Effector memory CD4-positive, alpha-beta T cell (primary cell): ENCODE measurements around the gene FBXL7.

Source experiments
- DNase-seq, 3 donors: peaks; one replicate each; pipeline ENCODE4 v3.0.0-alpha.2; 2020
- H3K27ac ChIP-seq: 2 replicates; pipeline ENCODE4 v1.7.0; 2013; ENCODE audit warnings: mild to moderate bottlenecking, low read length, moderate library complexity; ENCODE audit not compliant: insufficient read depth, poor library complexity, severe bottlenecking
- H3K27me3 ChIP-seq: replicated peaks from 2 replicates; pipeline ENCODE4 v1.7.0; 2013; ENCODE audit warnings: mild to moderate bottlenecking, low read length; ENCODE audit not compliant: insufficient read depth, control insufficient read depth, poor library complexity, severe bottlenecking
- H3K36me3 ChIP-seq: 2 replicates; pipeline ENCODE4 v1.7.0; 2013; ENCODE audit warnings: mild to moderate bottlenecking, low read length, moderate library complexity; ENCODE audit not compliant: control insufficient read depth, insufficient read depth
- H3K4me1 ChIP-seq: 2 replicates; pipeline ENCODE4 v1.7.0; 2013; ENCODE audit warnings: low read length, mild to moderate bottlenecking; ENCODE audit not compliant: control insufficient read depth, insufficient read depth, poor library complexity, severe bottlenecking
- H3K4me3 ChIP-seq: 2 replicates; pipeline ENCODE4 v1.7.0; 2013; ENCODE audit warnings: low read length, low read depth, mild to moderate bottlenecking; ENCODE audit not compliant: insufficient read depth, poor library complexity, severe bottlenecking
- H3K9me3 ChIP-seq: 2 replicates; pipeline ENCODE4 v1.7.0; 2013; ENCODE audit warnings: mild to moderate bottlenecking, low read length, moderate library complexity; ENCODE audit not compliant: control insufficient read depth

FBXL7 gene

DNA sequence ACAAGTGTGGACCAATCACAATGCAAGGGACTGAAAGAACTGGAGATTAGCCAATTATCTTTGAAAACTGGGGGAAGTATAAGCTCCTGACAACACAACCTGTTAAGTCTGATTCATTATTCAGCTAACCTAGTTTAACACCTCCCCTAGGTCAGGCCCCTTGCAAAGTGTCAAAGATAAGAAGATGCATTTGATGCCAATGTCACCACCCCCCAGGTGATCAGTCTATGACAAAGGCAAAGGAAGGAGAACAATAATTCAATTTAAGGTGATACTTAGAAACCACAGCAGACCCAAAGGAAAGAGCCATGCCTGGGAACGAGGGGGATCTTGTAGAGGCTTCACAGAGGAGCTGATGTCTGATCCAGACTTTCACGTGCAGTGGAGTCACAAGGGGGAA is 137.9 kb downstream of the FBXL7 start:
- Histone ChIP-seq H3K36me3 (no peaks in the 10 kb centered on the region), H3K4me3 (no peak overlapping the region), H3K9me3 (no peaks in the 10 kb centered on the region), H3K27ac (no peak overlapping the region), H3K27me3 (no peaks in the 10 kb centered on the region), H3K4me1 (no peaks in the 10 kb centered on the region)
- no peak for DNase-seq

DNA sequence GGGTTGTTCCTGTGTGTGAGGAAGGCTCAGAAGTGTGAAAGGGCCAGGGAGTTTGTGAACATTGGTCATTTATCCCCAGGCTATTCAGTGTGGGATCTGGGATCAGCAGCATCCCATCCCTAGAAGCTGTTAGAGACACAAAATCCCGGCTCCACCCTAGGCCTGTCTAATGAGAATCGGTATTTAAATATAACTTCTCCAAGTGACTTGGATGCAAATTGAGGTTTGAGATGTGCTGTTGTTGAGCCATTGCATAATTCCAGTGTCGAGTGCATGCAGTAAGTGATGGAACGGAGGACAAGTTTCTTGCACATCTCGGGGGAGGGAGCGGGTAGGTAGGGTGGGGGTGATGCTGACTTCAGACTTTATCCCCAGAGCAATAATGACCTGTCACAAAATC is 138.3 kb downstream of the FBXL7 start:
- no peak for DNase-seq
- H3K4me3 ChIP-seq, result no peak overlapping the region
- no peaks in the 10 kb centered on the region for H3K36me3 ChIP-seq
- H3K27me3 ChIP-seq, result no peaks in the 10 kb centered on the region
- no peaks in the 10 kb centered on the region for H3K4me1 ChIP-seq
- H3K9me3 ChIP-seq, result no peaks in the 10 kb centered on the region
- H3K27ac ChIP-seq, result no peak overlapping the region

DNA sequence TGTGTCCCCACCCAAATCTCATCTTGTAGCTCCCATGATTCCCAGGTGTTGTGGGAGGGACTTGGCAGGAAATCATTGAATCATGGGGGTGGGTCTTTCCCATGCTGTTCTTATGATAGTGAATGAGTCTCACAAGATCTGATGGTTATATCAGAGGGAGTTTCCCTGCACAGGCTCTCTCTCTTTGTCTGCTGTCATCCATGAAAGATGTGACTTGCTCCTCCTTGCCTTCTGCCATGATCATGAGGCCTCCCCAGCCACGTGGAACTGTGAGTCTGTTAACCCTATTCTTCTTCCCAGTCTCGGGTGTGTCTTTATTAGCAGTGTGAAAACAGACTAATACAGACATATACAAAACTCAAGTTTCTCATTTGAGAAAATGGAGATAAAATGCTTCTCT is 139.3 kb downstream of the FBXL7 start:
- Histone ChIP-seq H3K27ac (no peak overlapping the region), H3K36me3 (no peaks in the 10 kb centered on the region), H3K4me3 (no peak overlapping the region), H3K27me3 (no peaks in the 10 kb centered on the region), H3K4me1 (no peaks in the 10 kb centered on the region), H3K9me3 (no peaks in the 10 kb centered on the region)
- no peak for DNase-seq

GRCh38 chr5:15640116-15640515 is 140.1 kb downstream of the FBXL7 start:
- no peaks in the 10 kb centered on the region for H3K4me1 ChIP-seq
- no peak overlapping the region for H3K27ac ChIP-seq

DNA sequence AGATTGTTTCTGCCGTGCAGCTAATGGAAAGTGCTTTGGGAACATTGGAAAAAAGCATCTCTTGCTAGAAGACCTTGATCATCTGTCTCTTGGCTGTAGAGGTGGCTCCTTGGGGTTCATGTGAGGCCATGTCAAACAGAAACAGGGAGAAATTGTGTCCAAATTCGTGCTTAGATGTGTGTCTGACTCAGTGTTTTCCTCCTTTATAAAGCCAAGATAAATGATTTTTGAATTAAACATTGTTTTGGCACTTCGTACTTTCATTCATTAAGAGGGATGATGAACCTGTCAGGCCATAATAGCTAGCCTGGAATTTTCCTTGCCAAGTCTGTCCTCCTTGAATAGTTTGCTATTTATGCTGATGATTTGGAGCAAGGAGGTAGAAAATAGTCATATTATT is 143.8 kb downstream of the FBXL7 start:
- Histone ChIP-seq H3K27me3 (no peaks in the 10 kb centered on the region), H3K27ac (no peak overlapping the region), H3K4me3 (no peak overlapping the region), H3K4me1 (no peaks in the 10 kb centered on the region), H3K36me3 (no peaks in the 10 kb centered on the region), H3K9me3 (no peaks in the 10 kb centered on the region)
- no peak for DNase-seq

More at GRCh38 chr5:15640116-15640515, 140.1 kb downstream of the FBXL7 start:
- H3K4me3 ChIP-seq, result no peak overlapping the region
- no peaks in the 10 kb centered on the region for H3K27me3 ChIP-seq
- no peaks in the 10 kb centered on the region for H3K9me3 ChIP-seq
- H3K36me3 ChIP-seq, result no peaks in the 10 kb centered on the region
- DNase-seq, result no peak

DNA sequence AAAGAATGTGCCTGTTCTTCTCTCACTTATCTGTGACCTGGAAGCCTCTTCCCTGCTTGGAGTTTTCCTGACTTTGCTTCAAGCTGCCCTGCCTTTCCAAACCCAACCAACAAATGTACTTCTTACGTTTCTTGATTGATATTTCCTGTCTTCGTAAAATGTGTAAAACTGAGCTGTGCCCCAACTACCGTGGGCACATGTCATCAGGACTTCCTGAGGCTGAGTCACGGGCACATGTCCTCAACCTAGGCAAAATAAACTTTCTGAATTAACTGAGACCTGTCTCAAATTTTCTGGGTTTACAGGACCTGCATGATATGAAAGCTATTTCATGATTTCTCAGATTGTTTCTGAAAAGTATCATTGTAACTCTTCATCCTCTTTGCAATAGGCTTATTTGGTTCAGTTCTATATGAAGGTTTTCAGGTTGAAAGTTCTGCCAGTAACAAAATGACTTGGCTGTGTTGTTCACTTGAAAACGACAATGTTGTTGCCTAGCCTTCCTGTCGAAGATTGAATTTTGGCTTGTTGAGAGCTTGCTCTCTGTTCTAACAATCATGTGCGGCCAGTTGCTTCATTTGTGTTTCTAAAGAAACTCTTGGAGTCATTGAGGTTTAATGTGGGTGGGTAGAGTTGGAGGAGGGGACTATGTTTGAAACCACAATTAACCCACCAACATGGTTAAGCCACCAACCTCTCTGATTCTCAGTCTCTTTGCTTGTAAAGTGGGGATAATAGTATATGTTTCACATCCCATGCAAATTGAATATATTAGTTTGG is 145.6 kb downstream of the FBXL7 start:
- no peaks in the 10 kb centered on the region for H3K9me3 ChIP-seq
- no peak overlapping the region for H3K27ac ChIP-seq
- DNase-seq, result no peak
- H3K36me3 ChIP-seq, result no peaks in the 10 kb centered on the region
- H3K27me3 ChIP-seq, result no peaks in the 10 kb centered on the region
- no peak overlapping the region for H3K4me3 ChIP-seq
- no peaks in the 10 kb centered on the region for H3K4me1 ChIP-seq

DNA sequence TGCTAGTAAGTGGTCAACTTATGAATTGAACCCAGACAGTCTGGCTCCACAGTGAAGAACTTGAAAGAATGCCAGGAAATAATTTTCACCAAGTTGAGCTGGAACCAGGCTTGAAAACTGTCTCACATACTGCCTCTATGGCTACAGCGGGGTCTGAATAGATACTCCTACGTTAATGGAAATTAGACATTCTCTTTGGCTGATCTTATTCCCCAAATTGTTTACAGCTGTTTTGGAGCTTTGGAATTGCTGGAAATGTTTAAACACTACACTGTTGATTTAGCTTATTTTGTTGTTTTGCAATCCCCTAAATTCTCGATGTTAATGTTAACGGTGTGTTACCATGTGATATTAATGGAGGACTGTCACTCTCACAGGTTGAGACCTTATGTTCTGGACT is 146.4 kb downstream of the FBXL7 start:
- H3K36me3 ChIP-seq, result no peaks in the 10 kb centered on the region
- H3K4me3 ChIP-seq, result no peak overlapping the region
- H3K27me3 ChIP-seq, result no peaks in the 10 kb centered on the region
- no peak overlapping the region for H3K27ac ChIP-seq
- no peak for DNase-seq
- H3K4me1 ChIP-seq, result no peaks in the 10 kb centered on the region
- H3K9me3 ChIP-seq, result no peaks in the 10 kb centered on the region

DNA sequence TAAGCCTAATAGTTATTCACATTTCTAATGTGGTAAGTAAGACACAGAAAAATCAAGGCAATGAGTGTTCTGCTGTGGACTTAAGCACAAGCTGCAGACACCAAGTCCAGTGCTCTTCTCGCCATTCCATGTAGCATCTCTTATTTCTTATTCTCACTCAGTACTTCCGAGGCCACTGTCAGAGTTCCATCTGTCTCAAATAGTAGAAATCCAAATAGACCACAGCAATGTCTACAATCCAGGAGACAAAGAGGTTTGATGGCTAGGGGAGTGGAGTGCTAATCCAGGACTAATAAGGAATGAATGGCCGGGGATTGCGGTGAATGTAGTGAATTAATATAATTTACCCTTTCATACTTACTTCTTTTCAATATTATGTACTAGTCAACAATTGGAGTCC is 147.3 kb downstream of the FBXL7 start:
- Histone ChIP-seq H3K36me3 (no peaks in the 10 kb centered on the region), H3K27ac (no peak overlapping the region), H3K27me3 (no peaks in the 10 kb centered on the region), H3K4me3 (no peak overlapping the region), H3K9me3 (no peaks in the 10 kb centered on the region), H3K4me1 (no peaks in the 10 kb centered on the region)
- DNase-seq, result no peak

- Histone ChIP-seq H3K27ac (no peak overlapping the region), H3K9me3 (no peaks in the 10 kb centered on the region), H3K4me3 (no peak overlapping the region), H3K36me3 (no peaks in the 10 kb centered on the region), H3K4me1 (no peaks in the 10 kb centered on the region), H3K27me3 (no peaks in the 10 kb centered on the region)
- no peak for DNase-seq
Observed at GRCh38 chr5:15650266-15650665, 150.3 kb downstream of the FBXL7 start.

DNA sequence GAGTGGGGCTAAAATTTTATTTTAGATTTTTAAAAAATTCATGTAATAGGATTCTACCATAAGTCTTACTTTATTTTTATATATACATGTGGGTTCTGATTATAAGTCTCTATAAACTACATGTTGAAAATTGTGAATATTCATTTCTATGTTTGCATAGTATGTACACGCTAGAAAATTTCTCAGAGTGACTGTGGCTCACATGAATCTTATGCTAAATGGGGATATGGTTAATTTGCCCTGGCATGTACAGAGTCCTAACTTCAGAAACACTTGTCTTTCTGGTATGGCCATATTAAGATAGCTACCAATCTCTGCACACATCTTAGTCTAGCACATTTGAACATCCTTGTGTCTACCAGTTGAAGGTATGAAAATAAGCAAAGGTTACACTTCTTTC is 154.8 kb downstream of the FBXL7 start:
- no peaks in the 10 kb centered on the region for H3K4me1 ChIP-seq
- no peaks in the 10 kb centered on the region for H3K27me3 ChIP-seq
- no peaks in the 10 kb centered on the region for H3K36me3 ChIP-seq
- no peak overlapping the region for H3K27ac ChIP-seq
- no peak overlapping the region for H3K4me3 ChIP-seq
- no peaks in the 10 kb centered on the region for H3K9me3 ChIP-seq
- no peak for DNase-seq
